H9 (cell line): ENCODE data around the gene NFX1. TPM values are rescaled to one million over a fixed set of nuclear protein-coding genes. Genes with fewer than 3 reads are reported as not detected.
"Not testable (repeated sequence)": the region's sequence is repeated elsewhere in the genome, so short reads cannot be mapped to it uniquely, and the experiment has no call there.

ENCODE experiments used
- DNase-seq: peaks from one replicate; pipeline ENCODE4 v3.0.0-alpha.2; 2017
- H2AFZ ChIP-seq: one replicate; pipeline ENCODE4 v1.6.1; 2013; ENCODE audit warnings: mild to moderate bottlenecking, low read length, control low read depth, moderate library complexity
- H2AK5ac ChIP-seq: 2 replicates; pipeline ENCODE4 v1.6.1; 2013; ENCODE audit warnings: low read length, control low read depth, mixed read lengths; ENCODE audit not compliant: insufficient read length
- H2BK120ac ChIP-seq: one replicate; pipeline ENCODE4 v1.6.1; 2013; ENCODE audit warnings: low read depth, mild to moderate bottlenecking, low read length, control low read depth, inconsistent platforms; ENCODE audit not compliant: poor library complexity, severe bottlenecking
- H2BK12ac ChIP-seq: 2 replicates; pipeline ENCODE4 v1.6.1; 2013; ENCODE audit warnings: low read length, control low read depth, mixed read lengths, low read depth; ENCODE audit not compliant: insufficient read length
- H2BK15ac ChIP-seq: 2 replicates; pipeline ENCODE4 v1.6.1; 2013; ENCODE audit warnings: low read depth, low read length, control low read depth
- H2BK20ac ChIP-seq: one replicate; pipeline ENCODE4 v1.6.1; 2013; ENCODE audit warnings: low read depth, mild to moderate bottlenecking, low read length, control low read depth, inconsistent platforms; ENCODE audit not compliant: poor library complexity, severe bottlenecking
- H2BK5ac ChIP-seq: 2 replicates; pipeline ENCODE4 v1.6.1; 2013; ENCODE audit warnings: low read length, control low read depth, mixed read lengths; ENCODE audit not compliant: insufficient read length
- H3K14ac ChIP-seq: 2 replicates; pipeline ENCODE4 v1.6.1; 2013; ENCODE audit warnings: low read length, control low read depth; ENCODE audit not compliant: insufficient read depth
- H3K18ac ChIP-seq: 2 replicates; pipeline ENCODE4 v1.6.1; 2013; ENCODE audit warnings: low read depth, mild to moderate bottlenecking, mixed read lengths, low read length, control low read depth; ENCODE audit not compliant: insufficient read length
- H3K23ac ChIP-seq: 2 replicates; pipeline ENCODE4 v1.6.1; 2013; ENCODE audit warnings: low read length, control low read depth, mixed read lengths, low read depth; ENCODE audit not compliant: insufficient read length
- H3K23me2 ChIP-seq: 2 replicates; pipeline ENCODE4 v1.6.1; 2013; ENCODE audit warnings: low read depth, mild to moderate bottlenecking, mixed read lengths, low read length, control low read depth; ENCODE audit not compliant: insufficient read length, poor library complexity, severe bottlenecking
- H3K27ac ChIP-seq: 2 replicates; pipeline ENCODE4 v1.5.1; 2013; ENCODE audit warnings: low read length, control low read depth, mixed read lengths, low read depth; ENCODE audit not compliant: insufficient read length
- H3K27me3 ChIP-seq: 2 replicates; pipeline ENCODE4 v1.6.1; 2013; ENCODE audit warnings: low read length, control low read depth, inconsistent platforms; ENCODE audit not compliant: insufficient read depth
- H3K4ac ChIP-seq: 2 replicates; pipeline ENCODE4 v1.6.1; 2013; ENCODE audit warnings: low read depth, mild to moderate bottlenecking, control low read depth, inconsistent platforms, low read length, moderate library complexity
- H3K4me1 ChIP-seq: 2 replicates; pipeline ENCODE4 v1.6.1; 2013; ENCODE audit warnings: low read length, control low read depth, inconsistent platforms; ENCODE audit not compliant: insufficient read depth
- H3K4me2 ChIP-seq: 2 replicates; pipeline ENCODE4 v1.6.1; 2013; ENCODE audit warnings: low read length, control low read depth, mixed read lengths; ENCODE audit not compliant: insufficient read length, insufficient read depth
- H3K56ac ChIP-seq: 2 replicates; pipeline ENCODE4 v1.6.1; 2013; ENCODE audit warnings: low read depth, mild to moderate bottlenecking, mixed read lengths, low read length, control low read depth; ENCODE audit not compliant: insufficient read length
- H3K79me1 ChIP-seq: 2 replicates; pipeline ENCODE4 v1.6.1; 2013; ENCODE audit warnings: low read depth, mild to moderate bottlenecking, moderate library complexity, low read length, control low read depth, inconsistent platforms; ENCODE audit not compliant: insufficient read depth, poor library complexity, severe bottlenecking
- H3K79me2 ChIP-seq: 2 replicates; pipeline ENCODE4 v1.6.1; 2013; ENCODE audit warnings: low read length, control low read depth, inconsistent platforms; ENCODE audit not compliant: insufficient read depth
- H3K9ac ChIP-seq: 2 replicates; pipeline ENCODE4 v1.6.1; 2013; ENCODE audit warnings: low read length, control low read depth, mixed read lengths; ENCODE audit not compliant: insufficient read length; ENCODE audit errors: extremely low read depth
- H3K9me3 ChIP-seq: one replicate; pipeline ENCODE4 v1.6.1; 2013; ENCODE audit warnings: low read depth, low read length, inconsistent platforms; ENCODE audit not compliant: control insufficient read depth
- H3T11ph ChIP-seq: one replicate; pipeline ENCODE4 v1.6.1; 2013; ENCODE audit warnings: mild to moderate bottlenecking, low read length, control low read depth, inconsistent platforms
- H4K20me1 ChIP-seq: one replicate; pipeline ENCODE4 v1.6.1; 2013; ENCODE audit not compliant: control insufficient read depth, insufficient read length, insufficient read depth
- H4K5ac ChIP-seq: 2 replicates; pipeline ENCODE4 v1.6.1; 2013; ENCODE audit warnings: low read depth, mild to moderate bottlenecking, mixed read lengths, low read length, control low read depth; ENCODE audit not compliant: insufficient read length
- H4K8ac ChIP-seq: replicated peaks from 2 replicates; pipeline ENCODE4 v1.6.1; 2013; ENCODE audit warnings: low read length, control low read depth, mixed read lengths, low read depth; ENCODE audit not compliant: insufficient read length
- H4K91ac ChIP-seq: 2 replicates; pipeline ENCODE4 v1.6.1; 2013; ENCODE audit warnings: low read depth, mild to moderate bottlenecking, moderate library complexity, mixed read lengths, low read length, control low read depth; ENCODE audit not compliant: insufficient read length
- H3K27ac Mint-ChIP-seq, 3 experiments: 2 replicates in 2 of 3; 3 replicates in 1 of 3; pipeline ENCODE4 v1.8.0; 2020 to 2021; ENCODE audit warnings: mixed read lengths in 3 of 3, mild to moderate bottlenecking in 1 of 3, moderate library complexity in 1 of 3
- H3K27me3 Mint-ChIP-seq: 2 replicates; pipeline ENCODE4 v1.8.0; 2021; ENCODE audit warnings: low read depth, mild to moderate bottlenecking, moderate library complexity, mixed read lengths
- H3K36me3 Mint-ChIP-seq, 3 experiments: 2 replicates in 2 of 3; 3 replicates in 1 of 3; pipeline ENCODE4 v1.8.0; 2020 to 2021; ENCODE audit warnings: low read depth in 3 of 3, mixed read lengths in 3 of 3; ENCODE audit not compliant: insufficient read depth in 1 of 3
- H3K4me1 Mint-ChIP-seq, 2 experiments: 2 replicates each; pipeline ENCODE4 v1.8.0; 2020; ENCODE audit warnings: mixed read lengths in 2 of 2
- H3K4me3 Mint-ChIP-seq, 2 experiments: 2 replicates in 1 of 2; 3 replicates in 1 of 2; pipeline ENCODE4 v1.8.0; 2020 to 2021; ENCODE audit warnings: mild to moderate bottlenecking in 2 of 2, mixed read lengths in 2 of 2, moderate library complexity in 1 of 2
- H3K9me3 Mint-ChIP-seq, 2 experiments: 2 replicates in 1 of 2; 3 replicates in 1 of 2; pipeline ENCODE4 v1.8.0; 2020; ENCODE audit warnings: mild to moderate bottlenecking in 2 of 2, mixed read lengths in 2 of 2, moderate library complexity in 1 of 2
- WGBS: extraction: QIAGEN DNeasy Blood & Tissue Kit; methylation state at CpG from one replicate; pipeline ENCODE4 v1.1.7; 2013; ENCODE audit warnings: missing lambda C conversion rate, low lambda C conversion rate, mixed read lengths; ENCODE audit not compliant: insufficient read length; ENCODE audit errors: extremely low coverage; 5-methylcytosine and 5-hydroxymethylcytosine counted together
- total RNA-seq: library from RNA; stranded (reverse); gene quantifications from 2 replicates; pipeline ENCODE4 v1.2.1, GENCODE V29; 2021
- TF ChIP-seq, protein P1 (sequence below): fragments of 200-600 bp; sonication (generic); conservative IDR thresholded peaks from 3 replicates; pipeline ENCODE4 v1.8.0; 2021; ENCODE audit warnings: antibody characterized with exemption, mild to moderate bottlenecking

NFX1 gene
- total RNA-seq, 1 experiment from 2014 or later, result 35.1 TPM

DNA sequence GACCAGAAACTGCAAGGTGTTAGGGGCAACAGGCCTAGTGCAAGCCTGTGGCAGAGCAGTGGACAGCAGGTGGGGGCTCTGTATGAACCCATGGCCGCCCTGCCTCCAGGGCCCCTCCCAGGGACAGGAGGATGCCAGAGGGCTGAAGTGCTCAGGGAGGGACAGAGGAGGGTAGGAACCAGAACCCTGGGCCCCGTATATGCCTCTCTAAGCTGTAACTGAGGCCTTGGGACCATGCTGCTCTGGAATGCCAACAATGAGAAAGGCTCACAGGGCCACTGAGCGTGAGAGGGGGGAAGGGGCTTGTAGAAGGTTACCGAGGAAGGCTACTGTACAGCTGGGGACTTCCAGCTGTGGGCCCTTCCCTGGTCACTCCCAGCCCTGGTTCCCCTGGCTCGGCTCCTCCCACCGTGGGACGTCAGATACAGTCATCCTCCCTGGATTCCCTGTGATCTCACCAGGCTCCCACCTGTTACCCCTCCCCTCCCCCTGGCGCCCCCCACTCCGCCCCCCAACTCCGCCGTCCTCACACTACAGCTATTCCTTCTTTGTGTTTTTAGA is 91.0 kb downstream of the NFX1 start:
- Histone ChIP-seq H2BK120ac (no peak overlapping the region), H2BK20ac (no peak overlapping the region), H3K23ac (no peak overlapping the region), H2AK5ac (no peak overlapping the region), H3K79me1 (no peaks in the 10 kb centered on the region), H4K8ac (no peak overlapping the region), H3K9ac (no peak overlapping the region), H4K91ac (no peak overlapping the region), H3K14ac (peak overlapping the region; percentile 72; the same call in 1 of the 2 replicates), H2AFZ (no peak overlapping the region), H3K23me2 (no peaks in the 10 kb centered on the region), H3K4ac (no peak overlapping the region), H3K56ac (no peak overlapping the region), H2BK12ac (no peak overlapping the region), H3T11ph (no peak overlapping the region), H3K18ac (peak overlapping the region; percentile 55), H3K79me2 (no peaks in the 10 kb centered on the region), H2BK5ac (no peak overlapping the region), H3K9me3 (no peaks in the 10 kb centered on the region), H3K4me1 (peaks cover 4% of the 10 kb centered on the region; the same call in 1 of the 2 replicates), H4K20me1 (no peaks in the 10 kb centered on the region), H4K5ac (no peak overlapping the region), H3K27me3 (no peaks in the 10 kb centered on the region), H2BK15ac (no peak overlapping the region), H3K4me2 (no peak overlapping the region), H3K27ac (no peak overlapping the region)
- Mint-ChIP-seq H3K4me1 (peaks cover 17 to 34% of the 10 kb centered on the region in 2 experiments), H3K4me3 (peak overlapping the region in 1 of 2 experiments; percentile 46; a peak in 1 of 5 replicates), H3K36me3 (no peaks in the 10 kb centered on the region), H3K27me3 (no peaks in the 10 kb centered on the region; the same call in 1 of the 2 replicates), H3K27ac (peak overlapping the region; percentile 74 to 94 (median 82); a peak in 6 of 7 replicates), H3K9me3 (no peaks in the 10 kb centered on the region)
- no CpG with 5 or more reads among the region's 11 CpGs for WGBS
- TF ChIP-seq, protein P1, sequence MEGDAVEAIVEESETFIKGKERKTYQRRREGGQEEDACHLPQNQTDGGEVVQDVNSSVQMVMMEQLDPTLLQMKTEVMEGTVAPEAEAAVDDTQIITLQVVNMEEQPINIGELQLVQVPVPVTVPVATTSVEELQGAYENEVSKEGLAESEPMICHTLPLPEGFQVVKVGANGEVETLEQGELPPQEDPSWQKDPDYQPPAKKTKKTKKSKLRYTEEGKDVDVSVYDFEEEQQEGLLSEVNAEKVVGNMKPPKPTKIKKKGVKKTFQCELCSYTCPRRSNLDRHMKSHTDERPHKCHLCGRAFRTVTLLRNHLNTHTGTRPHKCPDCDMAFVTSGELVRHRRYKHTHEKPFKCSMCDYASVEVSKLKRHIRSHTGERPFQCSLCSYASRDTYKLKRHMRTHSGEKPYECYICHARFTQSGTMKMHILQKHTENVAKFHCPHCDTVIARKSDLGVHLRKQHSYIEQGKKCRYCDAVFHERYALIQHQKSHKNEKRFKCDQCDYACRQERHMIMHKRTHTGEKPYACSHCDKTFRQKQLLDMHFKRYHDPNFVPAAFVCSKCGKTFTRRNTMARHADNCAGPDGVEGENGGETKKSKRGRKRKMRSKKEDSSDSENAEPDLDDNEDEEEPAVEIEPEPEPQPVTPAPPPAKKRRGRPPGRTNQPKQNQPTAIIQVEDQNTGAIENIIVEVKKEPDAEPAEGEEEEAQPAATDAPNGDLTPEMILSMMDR, result no peak
- DNase-seq, result peak; percentile 89

DNA sequence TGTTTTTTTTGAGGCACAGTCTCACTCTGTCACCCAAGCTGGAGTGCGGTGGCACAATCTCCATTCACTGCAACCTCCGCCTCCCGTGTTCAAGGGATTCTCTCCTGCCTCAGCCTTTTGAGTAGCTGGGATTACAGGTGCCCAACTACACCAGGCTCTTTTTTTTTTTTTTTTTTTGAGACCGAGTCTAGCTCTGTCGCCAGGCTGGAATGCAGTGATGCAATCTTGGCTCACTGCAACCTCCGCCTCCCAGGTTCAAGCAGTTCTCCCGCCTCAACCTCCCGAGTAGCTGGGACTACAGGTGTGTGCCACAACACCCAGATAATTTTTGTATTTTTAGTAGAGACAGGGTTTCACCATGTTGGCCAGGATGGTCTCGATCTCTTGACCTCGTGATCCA is 92.1 kb downstream of the NFX1 start:
- H3K36me3 Mint-ChIP-seq, H2BK5ac ChIP-seq, H3K56ac ChIP-seq, H3K4me3 Mint-ChIP-seq, H3K14ac ChIP-seq, DNase-seq, H3K27me3 ChIP-seq, H3K27ac Mint-ChIP-seq, H3K18ac ChIP-seq, H3K4me2 ChIP-seq, H3K4me1 ChIP-seq, H3K23ac ChIP-seq, H3K9me3 Mint-ChIP-seq, H3K27ac ChIP-seq, H2AFZ ChIP-seq, H2BK12ac ChIP-seq, H4K8ac ChIP-seq, H2BK120ac ChIP-seq, H3K23me2 ChIP-seq, H3T11ph ChIP-seq, H4K91ac ChIP-seq, H2BK15ac ChIP-seq, H3K9me3 ChIP-seq, H3K9ac ChIP-seq, H4K20me1 ChIP-seq, H2BK20ac ChIP-seq, H3K79me1 ChIP-seq, H4K5ac ChIP-seq, H3K79me2 ChIP-seq, H3K4ac ChIP-seq, H2AK5ac ChIP-seq, H3K27me3 Mint-ChIP-seq: not testable (repeated sequence)
- H3K4me1 Mint-ChIP-seq, result peaks cover 14 to 31% of the 10 kb centered on the region in 2 experiments
- no CpG with 5 or more reads among the region's 10 CpGs for WGBS
